Mammary epithelial cell (primary cell): ENCODE results near the gene E2F1.

Source experiments
- EZH2 ChIP-seq: IDR thresholded peaks from 2 replicates; pipeline ENCODE4 v1.6.1; 2012; ENCODE audit warnings: low read length, inconsistent platforms, borderline replicate concordance
- TF ChIP-seq, protein P1 (sequence below), 2 donors: IDR thresholded peaks in 1 of 2; conservative IDR thresholded peaks in 1 of 2; 2 replicates each; pipeline ENCODE4 v1.5.1; 2011 to 2012; ENCODE audit warnings: inconsistent platforms in 2 of 2, low read length in 2 of 2, mild to moderate bottlenecking in 2 of 2, control low read depth in 1 of 2, low read depth in 1 of 2; ENCODE audit not compliant: insufficient read depth in 1 of 2; ENCODE audit errors: extremely low read depth in 1 of 2

DNA sequence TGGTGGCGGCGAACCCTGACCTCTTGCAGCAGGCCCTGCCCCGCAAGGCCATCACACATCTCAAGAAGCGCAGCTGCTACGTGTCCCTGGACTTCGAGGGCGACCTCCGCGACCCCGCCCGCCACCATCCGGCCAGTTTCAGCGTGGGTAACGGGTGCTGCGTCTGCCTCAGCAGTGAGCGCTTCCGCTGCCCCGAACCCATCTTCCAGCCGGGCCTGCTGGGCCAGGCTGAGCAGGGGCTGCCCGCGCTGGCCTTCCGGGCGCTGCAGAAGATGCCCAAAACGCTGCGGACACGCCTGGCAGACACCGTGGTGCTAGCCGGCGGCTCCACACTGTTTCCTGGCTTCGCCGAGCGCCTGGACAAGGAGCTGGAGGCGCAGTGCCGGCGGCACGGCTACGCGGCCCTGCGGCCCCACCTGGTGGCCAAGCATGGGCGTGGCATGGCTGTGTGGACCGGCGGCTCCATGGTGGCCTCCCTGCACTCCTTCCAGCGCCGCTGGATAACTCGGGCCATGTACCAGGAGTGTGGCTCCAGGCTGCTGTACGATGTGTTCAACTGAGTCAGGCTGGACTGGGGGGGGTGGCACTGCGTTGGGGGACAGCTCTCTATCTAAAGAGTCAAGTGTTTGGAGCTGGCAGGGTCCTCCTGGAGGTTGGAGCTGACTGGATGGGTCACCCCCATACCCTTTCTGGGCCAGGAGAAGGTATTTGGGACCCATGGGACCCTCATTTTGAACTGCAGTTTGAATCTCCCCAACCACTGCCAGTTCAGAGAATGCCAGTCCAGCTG, 18.3 kb downstream of the E2F1 start:
- TF ChIP-seq, protein P1, sequence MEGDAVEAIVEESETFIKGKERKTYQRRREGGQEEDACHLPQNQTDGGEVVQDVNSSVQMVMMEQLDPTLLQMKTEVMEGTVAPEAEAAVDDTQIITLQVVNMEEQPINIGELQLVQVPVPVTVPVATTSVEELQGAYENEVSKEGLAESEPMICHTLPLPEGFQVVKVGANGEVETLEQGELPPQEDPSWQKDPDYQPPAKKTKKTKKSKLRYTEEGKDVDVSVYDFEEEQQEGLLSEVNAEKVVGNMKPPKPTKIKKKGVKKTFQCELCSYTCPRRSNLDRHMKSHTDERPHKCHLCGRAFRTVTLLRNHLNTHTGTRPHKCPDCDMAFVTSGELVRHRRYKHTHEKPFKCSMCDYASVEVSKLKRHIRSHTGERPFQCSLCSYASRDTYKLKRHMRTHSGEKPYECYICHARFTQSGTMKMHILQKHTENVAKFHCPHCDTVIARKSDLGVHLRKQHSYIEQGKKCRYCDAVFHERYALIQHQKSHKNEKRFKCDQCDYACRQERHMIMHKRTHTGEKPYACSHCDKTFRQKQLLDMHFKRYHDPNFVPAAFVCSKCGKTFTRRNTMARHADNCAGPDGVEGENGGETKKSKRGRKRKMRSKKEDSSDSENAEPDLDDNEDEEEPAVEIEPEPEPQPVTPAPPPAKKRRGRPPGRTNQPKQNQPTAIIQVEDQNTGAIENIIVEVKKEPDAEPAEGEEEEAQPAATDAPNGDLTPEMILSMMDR (conservative IDR thresholded peaks at IDR 0.05 in 1 of 2, IDR thresholded peaks at IDR 0.05 in 1 of 2; ENCODE audit: extremely low read depth in 1 of 2, insufficient read depth in 1 of 2, low read depth in 1 of 2, low read length in 2 of 2), result peak; percentile 78 to 94
- TF ChIP-seq EZH2, result no peak
